IMR-90 (cell line): ENCODE data around the gene BHLHE23.

Experiments used
- CEBPB ChIP-seq: IDR thresholded peaks from 2 replicates; pipeline ENCODE4 v1.6.1; 2012; ENCODE audit warnings: low read depth, low read length, improper control_type of control experiment
- CHD1 ChIP-seq: IDR thresholded peaks from 2 replicates; pipeline ENCODE4 v1.6.1; 2012; ENCODE audit warnings: low read depth, low read length, improper control_type of control experiment
- CTCF ChIP-seq: conservative IDR thresholded peaks from 2 replicates; pipeline ENCODE4 v1.5.1; 2012; ENCODE audit warnings: mild to moderate bottlenecking, low read depth, low read length, improper control_type of control experiment
- MAFK ChIP-seq: IDR thresholded peaks from 2 replicates; pipeline ENCODE4 v1.6.1; 2012; ENCODE audit warnings: low read depth, low read length, improper control_type of control experiment
- MXI1 ChIP-seq: IDR thresholded peaks from 2 replicates; pipeline ENCODE4 v1.6.1; 2012; ENCODE audit warnings: low read depth, mild to moderate bottlenecking, low read length, moderate library complexity, borderline replicate concordance
- NFE2L2 ChIP-seq: fragments of 150-350 bp; IDR thresholded peaks from 2 replicates; pipeline ENCODE4 v1.6.1; 2016; ENCODE audit warnings: low read depth, mild to moderate bottlenecking, low read length
- POLR2A ChIP-seq: IDR thresholded peaks from 2 replicates; pipeline ENCODE4 v1.6.1; 2012; ENCODE audit warnings: mild to moderate bottlenecking, low read depth, low read length
- RAD21 ChIP-seq: IDR thresholded peaks from 2 replicates; pipeline ENCODE4 v1.6.1; 2012; ENCODE audit warnings: low read length, improper control_type of control experiment
- RFX5 ChIP-seq: IDR thresholded peaks from 2 replicates; pipeline ENCODE4 v1.8.0; 2012; ENCODE audit warnings: low read depth, mild to moderate bottlenecking, low read length, moderate library complexity
- SMC3 ChIP-seq: fragments of 150-350 bp; IDR thresholded peaks from 2 replicates; pipeline ENCODE4 v1.6.1; 2016; ENCODE audit warnings: low read depth, mild to moderate bottlenecking, antibody characterized with exemption, low read length, moderate library complexity
- USF2 ChIP-seq: fragments of 150-350 bp; IDR thresholded peaks from 2 replicates; pipeline ENCODE4 v1.6.1; 2017; ENCODE audit warnings: mild to moderate bottlenecking, antibody characterized with exemption, low read length, low read depth

GRCh38 chr20:63036291-63036690, 29.5 kb upstream of the BHLHE23 start:
- TF ChIP-seq CTCF (no peak), POLR2A (no peak), USF2 (no peak), RAD21 (no peak), CEBPB (no peak), SMC3 (no peak), MAFK (no peak), RFX5 (no peak), MXI1 (no peak), NFE2L2 (no peak), CHD1 (no peak)
